NK-92 (cell line): ENCODE measurements around the gene PALMD.

Experiments used
- DNase-seq: peaks from one replicate; lab custom pipeline; 2025; ENCODE audit not compliant: unreplicated experiment; lab: John Stamatoyannopoulos, UW

Gene PALMD

DNA sequence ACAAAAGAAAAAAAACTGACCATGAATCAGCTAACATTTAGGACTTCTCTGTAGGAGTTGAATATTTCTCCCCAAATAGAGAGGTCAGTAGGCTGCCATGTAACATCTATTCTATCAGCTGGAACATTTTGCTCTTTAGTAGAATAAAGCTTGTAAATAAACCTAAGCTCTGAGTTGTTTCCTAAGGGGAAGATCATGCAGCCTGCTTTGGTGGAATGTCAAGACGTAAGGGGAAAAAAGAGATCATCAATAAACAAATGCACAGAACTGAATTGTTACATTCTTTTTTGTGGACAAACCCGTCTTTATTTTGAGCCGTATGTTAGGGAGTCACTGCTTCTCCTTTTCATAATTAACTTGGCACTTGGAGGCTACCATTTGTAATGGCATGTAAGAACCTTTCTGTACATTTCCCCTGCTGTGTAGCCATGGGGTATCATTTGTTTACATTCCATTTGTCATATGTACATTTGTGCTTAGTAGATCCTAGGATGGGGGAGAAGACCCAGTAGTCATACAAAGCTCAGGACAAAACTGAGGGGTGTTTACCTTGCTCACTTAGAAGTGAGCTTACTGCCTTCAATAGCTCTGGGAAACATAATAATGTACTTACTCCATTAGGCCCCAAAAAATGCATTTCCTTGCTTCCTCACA is 10.8 kb upstream of the PALMD start:
- no peak for DNase-seq

DNA sequence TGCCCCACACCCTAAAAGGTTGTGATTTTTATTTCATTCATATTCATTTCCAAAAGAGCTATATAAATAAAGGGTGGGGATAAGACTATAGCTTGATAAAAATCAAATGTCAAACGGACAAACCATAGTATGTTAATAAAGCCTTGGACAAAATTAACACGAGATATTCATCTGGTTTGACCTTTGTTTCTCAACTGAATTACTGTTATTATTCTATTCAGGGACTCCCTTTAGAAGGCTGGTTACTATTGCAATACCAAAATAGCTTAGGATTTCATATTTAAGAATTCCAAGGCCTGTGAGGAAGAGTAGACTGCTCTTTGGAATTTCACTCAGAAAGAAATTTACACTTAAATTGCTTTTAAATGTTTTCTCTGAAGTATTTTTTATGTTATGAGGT is 10.2 kb upstream of the PALMD start:
- no peak for DNase-seq

DNA sequence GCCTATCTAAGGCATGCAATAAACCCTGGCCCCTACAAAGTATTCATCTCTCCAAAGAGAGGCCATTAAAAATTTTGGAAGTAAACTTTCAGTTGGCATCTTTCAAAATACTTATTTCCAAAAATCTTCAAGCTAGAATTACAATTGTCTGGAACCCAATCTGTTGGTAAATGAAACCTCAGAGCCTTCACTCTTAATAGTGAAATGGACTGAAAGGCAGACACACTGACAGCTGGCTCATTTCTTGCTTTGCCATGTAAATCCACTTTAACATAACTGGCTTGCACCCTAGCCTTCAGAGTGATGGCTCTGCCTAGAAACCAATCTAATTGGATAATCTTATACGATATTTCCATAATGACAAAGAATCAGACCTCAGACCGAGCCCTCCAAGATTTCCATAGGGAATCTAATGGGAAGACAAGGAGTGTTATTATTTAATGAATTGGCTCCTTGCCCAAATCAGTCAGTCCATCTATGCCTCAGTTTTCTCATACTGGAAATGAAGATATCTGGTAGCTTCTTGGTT is 9.2 kb upstream of the PALMD start:
- no peak for DNase-seq

DNA sequence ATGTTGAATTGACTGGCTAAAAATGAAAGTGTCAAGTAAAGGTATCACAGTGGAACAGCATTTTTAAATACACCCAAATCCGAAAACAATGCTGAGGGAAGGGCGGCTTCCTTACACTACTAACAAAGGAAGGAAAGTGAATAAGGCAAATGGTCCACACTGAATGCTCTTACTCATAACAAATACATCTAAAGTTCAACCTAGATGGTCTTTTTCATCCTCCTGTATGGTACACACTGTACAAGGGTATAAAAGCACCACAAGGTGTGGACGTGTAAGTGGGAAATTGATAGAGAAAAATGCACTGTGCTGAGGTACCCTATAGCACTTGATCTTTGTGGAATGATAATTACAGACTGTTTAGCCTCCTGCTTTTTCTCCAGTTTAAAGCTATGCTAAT is 7.1 kb upstream of the PALMD start:
- no peak for DNase-seq

DNA sequence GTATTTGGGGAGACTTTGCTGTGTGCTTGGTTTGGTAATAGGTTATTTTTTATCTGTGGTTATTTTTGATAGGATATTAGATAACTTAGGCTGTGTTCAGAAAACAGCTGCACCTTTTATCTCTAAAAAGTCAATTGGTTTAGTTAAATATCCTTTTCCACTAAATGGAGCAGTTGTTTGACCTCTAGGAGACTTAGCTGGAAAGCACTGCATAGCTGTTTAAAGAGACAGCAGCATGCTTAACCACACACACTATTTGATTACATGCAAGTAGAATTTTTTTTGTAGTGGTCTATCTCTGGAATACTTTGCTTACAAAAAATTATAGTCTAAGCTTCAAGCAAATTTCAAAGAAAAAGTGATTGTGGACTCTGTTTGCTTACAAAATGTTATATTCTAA is 6.5 kb upstream of the PALMD start:
- DNase-seq = no peak

DNA sequence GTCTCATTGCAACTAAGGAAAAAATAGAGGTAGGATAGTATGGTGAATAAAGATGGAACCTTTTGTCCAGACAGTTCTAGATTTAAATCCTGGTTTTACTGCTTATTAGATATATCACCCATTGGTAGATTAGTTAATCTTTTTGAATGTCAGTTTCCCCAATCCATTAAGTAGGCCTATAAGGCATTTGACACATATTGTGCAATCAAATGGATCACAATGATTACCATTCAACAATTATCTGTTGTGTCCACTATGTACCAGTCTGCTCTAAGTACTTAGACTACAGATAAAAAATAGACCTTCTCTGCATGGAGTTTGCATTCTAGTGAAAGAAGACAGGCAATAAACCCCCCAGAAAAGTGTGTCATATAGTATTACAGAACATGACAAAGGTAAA is 6.0 kb upstream of the PALMD start:
- DNase-seq = no peak

DNA sequence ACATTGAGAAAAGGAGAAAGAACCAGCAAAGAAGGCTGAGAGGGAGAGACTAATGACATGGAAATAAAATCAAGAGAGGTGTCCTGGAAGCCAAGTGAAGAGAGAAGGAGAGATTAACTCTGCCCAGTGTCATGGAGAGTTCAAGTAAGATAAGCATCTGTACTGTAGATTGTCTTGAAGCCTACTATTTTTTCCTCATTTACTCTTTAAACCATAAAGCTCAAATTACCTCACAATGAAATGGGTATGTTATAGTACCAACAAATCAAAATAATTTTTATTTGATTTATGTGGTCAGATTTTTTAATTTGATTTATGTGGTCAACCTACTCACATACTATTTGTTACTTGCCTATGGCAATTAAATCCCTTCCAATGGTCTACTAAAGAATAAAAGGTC is 5.2 kb upstream of the PALMD start:
- DNase-seq = no peak

DNA sequence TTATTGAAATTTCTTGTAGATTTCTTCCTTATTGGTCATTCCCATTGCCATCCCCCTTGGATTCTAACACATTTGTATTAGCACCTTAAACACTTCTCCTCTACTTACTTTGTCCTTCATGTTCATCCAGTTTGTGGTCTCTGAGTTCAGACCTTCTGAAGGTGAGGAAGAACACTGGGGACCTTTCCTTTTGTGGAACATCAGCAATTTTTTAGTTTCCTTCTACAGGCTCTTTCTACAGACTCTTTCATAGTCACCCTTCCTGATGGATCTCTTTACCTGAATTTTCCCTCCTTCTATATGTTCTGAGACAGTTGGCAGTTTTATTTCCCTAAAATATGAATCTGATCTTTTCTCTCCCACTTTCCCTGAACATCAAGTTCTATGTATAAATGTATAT is 4.4 kb upstream of the PALMD start:
- DNase-seq = no peak

DNA sequence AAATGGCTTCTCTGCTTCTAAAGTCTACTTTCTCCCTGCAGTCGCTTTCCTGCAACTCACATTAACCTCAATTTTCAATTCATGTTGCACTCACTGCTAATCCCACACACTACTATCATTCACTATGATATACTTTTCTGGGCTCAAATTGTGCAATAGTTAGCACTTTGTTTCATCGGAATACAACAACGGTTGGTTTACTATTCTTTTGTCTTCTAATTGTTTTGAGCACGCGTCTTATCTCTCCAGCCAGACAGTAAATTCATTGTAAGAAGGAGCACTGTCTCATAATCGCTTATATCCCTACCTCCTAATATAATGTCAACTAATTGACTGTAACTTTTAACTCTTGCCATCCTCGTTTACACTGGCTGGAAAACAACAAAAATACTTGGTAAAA is 3.9 kb upstream of the PALMD start:
- no peak for DNase-seq

DNA sequence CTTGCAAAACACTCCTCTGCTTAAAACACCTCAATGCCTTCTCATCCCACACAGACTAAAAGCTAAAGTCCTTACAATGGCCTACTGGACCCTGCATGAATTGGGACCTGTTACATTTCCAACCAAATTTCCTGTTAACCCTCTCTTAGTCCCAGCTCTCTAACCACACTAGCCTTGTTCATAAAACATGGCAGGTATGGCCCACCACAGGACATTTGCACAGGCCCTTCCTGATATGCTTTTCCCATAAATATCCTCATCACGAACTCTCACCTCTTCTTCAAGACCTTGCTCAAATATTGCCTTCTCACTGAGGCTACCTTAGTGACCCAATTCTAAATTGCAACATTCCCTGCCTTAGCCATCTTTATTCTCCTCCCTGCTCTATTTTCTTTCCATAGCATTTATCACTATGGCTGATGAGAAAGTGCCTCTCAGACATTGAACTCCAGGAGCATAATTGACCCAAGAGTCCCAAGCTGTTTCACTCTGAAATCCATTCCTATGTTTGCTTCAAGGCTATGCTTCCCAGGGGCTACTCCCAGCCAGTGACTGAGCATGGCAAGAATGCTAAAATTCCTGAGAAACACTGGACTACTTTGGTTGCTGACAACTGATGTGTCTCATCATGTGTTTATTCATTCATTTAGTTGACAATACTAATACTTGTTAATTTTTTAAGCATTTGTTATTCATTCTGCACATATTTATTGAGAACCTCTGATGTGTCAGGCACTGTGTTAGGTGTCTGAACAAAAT is 2.7 kb upstream of the PALMD start:
- DNase-seq = no peak

DNA sequence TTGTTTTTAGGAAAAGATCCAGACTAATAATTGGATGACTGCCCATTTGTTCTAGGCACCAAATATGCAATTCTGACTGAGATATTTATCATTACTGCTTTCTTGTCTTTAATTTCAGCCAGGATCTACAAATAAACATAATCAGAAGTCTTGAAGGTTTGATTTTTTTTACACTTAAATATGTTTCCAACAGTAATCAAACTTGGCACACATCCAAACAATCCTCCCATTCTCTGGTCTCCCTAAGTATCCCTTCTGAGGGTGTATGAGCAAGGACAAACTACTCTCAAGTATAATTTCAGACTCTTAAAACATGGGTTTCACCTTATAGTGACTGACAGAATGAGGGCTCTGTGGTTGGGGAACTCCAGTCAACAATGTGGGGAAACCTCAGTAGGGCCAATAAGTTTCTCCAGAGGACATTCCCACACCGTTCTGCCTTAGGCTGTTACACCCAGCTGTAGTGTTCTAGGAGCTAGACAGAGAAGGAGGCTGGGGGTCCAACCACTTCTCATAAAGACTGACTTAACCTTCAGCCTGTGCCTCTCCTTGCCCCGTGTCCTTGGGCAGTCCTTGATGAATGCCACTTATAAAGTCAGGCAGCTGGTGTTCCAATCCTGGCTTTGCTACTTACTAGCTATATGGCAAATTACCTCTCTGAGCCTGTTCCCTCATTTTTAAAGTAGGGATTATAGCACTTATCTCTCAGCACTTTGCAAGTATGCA is 1.5 kb upstream of the PALMD start:
- DNase-seq = no peak

DNA sequence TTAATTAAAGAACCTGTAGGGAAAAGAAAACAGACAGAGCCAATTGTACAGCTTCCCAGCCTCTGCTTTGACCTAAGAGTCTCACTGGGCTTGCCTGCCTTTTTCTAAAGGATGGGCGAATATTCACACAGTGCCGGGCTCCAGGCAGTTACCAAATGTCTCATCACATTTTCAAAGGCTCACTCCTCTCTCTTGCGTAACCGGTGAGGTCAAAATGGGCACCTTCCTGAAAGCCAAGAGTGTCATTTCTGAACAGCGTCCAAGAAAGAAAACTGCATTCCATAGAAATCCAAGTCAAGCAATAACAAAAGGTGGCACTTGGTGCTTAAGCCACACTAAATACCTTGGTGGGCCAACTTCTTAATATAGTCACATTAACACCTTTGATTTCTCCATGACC is 710 bp upstream of the PALMD start:
- DNase-seq = no peak

DNA sequence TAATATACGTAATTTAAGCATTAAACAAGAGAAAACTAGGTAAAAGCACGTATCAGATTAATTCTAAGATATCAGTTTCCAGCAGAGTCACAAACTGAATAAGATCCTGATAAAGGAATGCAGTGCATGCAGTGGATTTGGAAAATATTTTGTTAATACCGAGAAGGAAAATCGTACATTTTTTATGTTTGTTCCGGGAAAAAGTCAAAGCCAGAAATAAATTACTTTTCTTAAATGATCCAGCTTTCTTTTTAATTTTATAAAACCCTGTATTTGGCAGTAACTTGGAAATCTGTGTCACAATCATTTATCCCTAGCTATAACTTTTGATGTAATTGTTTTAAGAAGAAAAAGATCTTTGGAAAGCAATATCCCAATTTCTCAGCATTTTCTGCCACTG is 955 bp downstream of the PALMD start:
- DNase-seq = no peak

DNA sequence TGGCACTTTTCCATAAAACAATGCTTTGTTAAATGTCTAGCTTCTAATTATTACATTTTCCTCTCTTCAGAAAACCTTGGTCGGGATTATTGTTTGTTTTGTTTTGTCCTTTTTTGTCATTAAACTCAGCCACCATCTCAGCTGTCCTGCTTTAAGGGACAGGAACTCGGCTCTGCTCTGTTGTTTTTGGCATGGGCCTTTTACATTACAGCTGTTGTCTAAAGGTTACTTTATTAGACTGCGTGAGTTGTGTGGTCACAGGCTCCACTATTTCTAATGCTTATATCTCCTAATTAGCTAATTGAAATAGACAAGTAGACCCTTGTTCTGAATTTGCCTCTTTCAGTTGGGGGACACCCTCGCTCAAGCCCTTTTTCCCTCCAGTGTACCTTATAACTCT is 1.6 kb downstream of the PALMD start:
- no peak for DNase-seq

DNA sequence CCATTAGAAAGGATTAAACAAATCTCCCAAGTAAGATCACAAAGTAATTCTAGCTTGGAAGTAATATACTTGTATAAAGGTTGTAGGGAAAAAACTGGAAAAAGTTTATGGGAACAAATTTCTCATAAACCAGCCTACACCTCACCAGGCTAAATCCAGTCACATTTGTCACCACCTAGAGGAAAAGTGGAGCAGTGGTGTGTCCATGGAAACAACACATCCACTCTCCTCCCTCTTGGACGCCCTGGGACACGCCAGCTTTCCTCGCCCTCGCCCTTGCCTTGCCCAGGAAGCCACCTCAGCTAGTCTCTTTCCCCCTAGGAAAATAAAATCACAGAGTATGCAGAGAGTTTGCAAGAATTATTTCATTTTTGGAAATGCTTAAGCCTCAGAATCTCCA is 2.2 kb downstream of the PALMD start:
- no peak for DNase-seq

DNA sequence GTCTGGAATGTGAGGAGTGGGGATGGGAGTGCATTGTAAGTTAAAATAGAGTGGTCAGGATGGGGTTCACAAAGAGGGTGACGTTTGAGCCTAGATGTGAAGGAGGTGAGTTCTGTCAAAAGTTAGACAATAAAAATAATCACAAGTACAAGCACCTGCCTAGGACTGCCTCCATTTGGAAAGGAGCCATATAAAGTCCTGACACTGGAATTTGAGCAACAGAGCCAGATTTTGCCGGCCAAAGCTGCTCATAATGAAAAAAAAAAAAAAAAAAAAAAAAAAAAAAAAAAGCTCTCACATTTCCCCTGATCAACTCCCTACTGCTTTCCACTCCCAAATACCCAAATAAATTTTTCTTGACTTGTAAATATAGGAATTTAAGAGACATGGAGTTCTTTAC is 4.1 kb downstream of the PALMD start:
- DNase-seq = no peak

DNA sequence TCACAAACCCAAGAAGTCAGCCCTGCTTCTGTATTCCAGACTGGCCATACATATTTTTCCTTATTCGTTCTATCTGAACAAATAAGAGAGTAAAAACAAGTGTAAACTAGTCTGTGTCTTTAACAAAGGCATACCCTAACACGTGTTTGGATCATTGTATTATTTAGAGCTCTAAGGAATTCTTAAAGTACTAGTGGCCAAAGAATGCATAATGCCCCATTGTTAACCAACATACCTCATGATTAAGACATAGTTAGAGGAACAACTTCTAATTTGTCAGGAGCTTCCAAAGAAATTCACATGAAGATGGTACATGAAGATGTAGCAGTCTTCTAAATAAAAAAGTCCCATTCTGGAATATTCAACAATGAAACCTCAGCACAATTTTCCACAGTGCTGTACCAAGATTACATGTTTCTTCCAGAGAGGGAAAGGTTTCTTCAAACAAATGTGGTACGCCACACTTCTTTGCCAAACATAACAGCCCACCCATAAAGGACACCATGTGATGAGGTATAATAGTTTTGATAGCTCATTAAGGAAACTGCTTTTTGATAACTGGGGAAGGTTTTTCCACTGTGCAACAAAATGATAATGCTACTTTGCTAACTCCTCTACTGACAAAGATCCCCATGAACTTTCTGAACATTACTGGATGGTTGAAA is 5.0 kb downstream of the PALMD start:
- no peak for DNase-seq

DNA sequence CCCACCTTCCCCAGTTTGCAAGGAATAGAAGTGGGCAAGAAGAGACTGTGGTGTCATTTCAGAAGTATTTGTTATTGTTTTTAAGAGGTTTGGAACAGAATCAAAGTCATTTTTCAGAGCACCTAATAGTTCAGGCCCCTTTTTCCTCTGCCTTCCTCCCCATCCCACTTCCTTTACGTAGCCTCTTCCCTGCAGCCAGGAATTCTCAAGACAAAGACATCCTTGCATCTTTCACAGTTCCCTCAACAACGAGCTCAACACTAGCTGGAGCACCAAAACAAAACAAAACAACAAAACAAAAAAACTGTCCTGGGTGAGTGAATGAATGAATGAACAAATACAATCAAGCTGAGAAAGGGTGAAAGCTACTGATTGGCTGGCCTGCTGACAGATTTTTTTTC is 7.0 kb downstream of the PALMD start:
- no peak for DNase-seq

DNA sequence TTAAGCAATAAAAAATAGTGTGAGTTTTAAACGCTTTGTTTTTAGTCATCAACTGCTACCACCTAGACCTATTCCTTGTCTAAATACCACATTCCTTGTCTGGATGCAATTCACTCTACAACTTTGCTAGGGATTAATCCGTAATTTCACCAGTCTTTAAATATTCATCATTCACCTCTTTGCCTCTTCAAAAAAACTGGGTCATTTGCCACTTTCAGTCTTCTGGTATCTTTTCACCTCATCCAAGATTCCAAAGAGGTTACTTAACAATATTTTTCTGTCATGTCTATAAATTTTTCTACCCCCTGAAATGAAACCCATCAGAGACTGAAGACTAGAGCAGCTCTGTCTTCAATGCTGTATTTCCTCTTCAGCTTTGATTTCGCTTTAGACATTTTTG is 9.5 kb downstream of the PALMD start:
- no peak for DNase-seq

DNA sequence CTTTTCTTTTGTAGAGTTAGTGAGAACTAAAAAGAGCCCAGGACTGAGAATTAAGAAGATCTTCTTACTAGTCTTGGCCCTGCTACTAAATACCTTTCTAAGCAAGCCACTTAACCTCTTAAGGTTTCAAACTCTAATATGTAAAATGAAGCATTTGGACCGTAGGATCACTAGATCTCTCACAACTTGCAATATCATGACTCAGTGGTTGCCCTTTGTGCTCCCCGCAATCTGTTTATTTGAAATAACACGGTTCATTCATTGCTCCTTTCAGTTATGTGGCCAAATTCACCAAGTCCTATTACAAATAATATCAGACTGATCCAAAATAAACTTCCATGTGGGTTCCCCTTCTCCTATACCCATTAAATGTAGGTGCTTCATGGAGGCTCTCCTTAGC is 10.8 kb downstream of the PALMD start:
- no peak for DNase-seq

DNA sequence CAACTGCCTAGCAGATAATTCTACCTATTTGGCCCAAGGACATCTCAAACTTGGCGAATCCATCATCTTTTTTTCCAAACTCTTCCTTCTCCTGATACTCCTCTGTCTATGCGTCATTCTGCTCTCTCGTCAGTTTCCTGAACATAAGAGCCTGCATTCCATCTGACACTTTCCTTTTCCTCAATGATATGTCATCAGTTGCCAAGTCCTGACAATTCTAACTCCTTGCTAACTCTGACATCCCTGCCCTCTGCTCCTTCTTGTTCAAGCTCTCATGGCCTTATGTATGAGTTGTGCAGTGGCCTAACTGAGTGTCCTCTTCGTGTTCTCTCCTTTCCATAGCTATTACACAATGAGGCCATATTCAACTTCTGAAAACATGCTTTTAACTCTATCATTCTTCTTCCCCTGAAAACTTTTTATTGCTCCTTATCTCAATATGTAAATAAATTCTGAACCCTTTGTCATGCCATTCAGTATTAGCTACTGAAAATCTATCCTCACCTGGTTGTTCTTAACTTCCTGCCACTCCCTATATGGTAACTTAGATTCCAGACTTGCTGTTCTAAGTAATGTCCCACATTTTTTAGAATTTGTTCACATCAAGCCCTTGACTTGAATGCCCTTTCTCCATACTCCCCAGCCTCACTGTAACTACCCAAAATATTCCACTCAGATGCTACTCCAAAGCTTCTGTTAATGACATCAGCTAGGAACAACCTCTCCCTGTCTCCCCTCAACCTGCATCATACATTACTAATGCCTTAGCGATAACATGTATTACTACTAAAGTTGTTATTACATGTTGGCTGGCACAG is 11.5 kb downstream of the PALMD start:
- no peak for DNase-seq
